Activated CD4-positive, alpha-beta T cell treated with anti-CD3 and anti-CD28 coated beads, Interleukin-2, Interleukin-4, amounts not matched to agents 100 ng/mL and 50 ng/mL, durations not matched to agents 16 hours and 8 hours (primary cell): ENCODE data around the gene CNN2.

Experiments
- DNase-seq: peaks from one replicate; pipeline ENCODE4 v3.0.0-alpha.2; 2020; ENCODE audit warnings: low spot score

Gene CNN2

DNA sequence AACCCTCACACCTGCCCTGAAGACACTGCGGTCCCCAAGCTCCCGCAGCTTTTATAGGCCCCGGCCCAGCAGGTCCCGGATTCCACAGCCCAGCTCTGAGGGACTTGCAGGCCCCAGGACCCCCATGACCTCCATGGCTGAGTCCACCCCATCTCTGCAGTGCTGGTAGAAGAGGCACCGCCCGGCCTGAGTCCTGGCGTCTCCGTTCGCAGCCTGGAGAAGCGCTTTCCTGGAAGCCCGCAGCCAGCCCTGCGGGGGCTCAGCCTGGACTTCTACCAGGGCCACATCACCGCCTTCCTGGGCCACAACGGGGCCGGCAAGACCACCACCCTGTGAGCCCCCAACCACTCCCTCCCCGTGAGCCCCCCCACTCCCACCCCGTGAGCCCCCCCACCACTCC, 22.7 kb downstream of the CNN2 start:
- no peak for DNase-seq

DNA sequence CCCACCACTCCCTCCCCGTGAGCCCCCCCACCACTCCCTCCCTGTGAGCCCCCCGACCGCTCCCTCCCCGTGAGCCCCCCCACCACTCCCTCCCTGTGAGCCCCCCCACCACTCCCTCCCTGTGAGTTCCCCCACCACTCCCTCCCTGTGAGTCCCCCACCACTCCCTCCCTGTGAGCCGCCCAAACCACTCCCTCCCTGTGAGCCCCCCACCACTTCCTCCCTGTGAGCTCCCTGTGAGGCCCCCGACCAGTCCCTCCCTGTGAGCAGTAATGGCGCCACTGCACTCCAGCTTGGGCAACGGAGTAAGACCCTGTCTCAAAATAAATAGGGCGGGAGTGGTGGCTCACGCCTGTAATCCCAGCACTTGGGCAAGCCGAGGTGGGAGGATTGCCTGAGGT, 23.4 kb downstream of the CNN2 start:
- DNase-seq: no peak

- no peak for DNase-seq
Measured at GRCh38 chr19:1050989-1051788, 24.8 kb downstream of the CNN2 start.

GRCh38 chr19:1051791-1052190, 25.4 kb downstream of the CNN2 start:
- DNase-seq: no peak

DNA sequence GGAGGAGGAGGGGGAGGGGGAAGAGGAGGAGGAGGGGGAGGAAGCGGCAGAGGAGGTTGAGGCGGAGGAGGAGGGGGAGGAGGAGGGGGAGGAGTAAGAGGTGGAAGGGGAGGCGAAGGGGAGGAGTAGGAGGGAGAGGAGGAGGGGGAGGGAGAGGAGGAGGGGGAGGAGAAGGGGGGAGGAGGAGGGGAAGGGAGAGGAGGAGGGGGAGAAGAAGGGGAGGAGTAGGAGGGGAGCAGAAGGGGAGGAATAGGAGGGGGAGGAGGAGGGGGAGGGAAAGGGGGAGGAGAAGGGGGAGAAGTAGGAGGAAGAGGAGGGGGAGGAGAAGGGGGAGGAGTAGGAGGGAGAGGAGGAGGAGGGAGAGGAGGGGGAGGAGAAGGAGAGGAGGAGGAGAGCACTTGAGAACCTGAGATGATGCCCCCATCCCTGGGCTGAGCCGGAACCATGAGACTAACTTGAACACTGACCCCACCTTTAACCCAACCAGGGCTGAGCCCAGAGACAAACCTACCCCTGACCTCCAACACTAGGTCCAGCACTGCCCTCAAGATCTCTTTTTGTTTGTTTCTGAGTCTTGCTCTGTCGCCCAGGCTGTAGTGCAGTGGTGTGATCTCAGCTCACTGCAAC, 26.1 kb downstream of the CNN2 start:
- DNase-seq: no peak

DNA sequence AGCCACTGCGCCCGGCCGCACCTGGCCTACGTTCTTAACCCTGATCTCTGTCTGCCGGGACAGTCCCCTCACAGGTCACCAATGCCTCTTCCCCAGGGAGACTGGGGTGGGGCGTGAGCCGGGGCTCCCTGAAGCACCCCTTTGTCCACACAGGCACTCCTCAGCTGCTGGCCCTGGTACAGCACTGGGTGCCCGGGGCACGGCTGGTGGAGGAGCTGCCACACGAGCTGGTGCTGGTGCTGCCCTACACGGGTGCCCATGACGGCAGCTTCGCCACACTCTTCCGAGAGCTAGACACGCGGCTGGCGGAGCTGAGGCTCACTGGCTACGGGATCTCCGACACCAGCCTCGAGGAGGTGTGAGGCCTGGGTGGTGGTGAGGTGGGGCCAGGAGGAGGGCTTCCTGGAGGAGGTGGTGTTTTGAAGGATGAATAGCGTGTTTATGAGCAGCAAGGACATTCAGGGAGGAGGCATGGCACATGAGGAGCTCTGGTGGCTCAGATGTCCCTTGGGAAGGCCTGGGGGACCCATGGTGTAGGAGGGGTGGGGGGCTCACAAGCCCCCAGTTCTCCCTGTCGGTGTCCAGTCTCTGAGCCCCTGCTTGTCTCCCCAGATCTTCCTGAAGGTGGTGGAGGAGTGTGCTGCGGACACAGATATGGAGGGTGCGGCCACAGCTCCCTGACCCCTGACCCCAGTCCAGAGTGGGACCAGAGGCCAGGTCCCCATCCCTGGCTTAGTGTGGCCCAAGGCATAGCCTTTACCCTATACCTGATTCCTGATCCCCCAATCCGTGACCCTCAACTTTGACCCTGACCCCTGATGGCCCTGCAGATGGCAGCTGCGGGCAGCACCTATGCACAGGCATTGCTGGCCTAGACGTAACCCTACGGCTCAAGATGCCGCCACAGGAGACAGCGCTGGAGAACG, 27.0 kb downstream of the CNN2 start:
- no peak for DNase-seq

DNA sequence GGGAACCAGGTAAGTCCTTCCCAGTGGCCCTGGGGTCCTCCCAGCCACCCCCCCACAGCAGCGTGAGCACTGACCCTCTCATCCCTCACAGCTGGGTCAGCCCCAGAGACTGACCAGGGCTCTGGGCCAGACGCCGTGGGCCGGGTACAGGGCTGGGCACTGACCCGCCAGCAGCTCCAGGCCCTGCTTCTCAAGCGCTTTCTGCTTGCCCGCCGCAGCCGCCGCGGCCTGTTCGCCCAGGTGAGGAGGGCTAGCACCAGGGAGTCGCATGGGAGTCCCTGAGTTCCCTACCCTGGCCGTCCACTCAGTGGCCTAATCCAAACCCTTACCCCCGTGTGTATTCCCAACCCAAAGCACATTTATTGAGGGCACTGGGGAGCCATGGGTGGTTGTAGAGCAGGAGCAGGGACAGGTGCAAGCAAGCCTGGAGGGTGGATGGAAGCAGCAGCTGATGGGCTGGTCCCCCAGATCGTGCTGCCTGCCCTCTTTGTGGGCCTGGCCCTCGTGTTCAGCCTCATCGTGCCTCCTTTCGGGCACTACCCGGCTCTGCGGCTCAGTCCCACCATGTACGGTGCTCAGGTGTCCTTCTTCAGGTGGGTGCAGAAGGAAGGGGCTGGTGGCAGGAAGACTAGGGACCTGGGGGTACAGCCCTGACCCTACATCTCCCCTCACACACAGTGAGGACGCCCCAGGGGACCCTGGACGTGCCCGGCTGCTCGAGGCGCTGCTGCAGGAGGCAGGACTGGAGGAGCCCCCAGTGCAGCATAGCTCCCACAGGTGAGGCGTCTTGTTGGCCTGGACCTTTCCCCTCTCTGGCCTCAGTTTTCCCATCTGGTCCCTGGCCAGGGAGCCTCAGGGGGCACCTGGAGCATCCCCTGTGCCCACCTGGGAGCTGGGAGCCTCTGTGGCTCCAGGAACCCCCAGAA, 28.0 kb downstream of the CNN2 start:
- DNase-seq: no peak

- DNase-seq: no peak
Measured at GRCh38 chr19:1055028-1055425, 28.6 kb downstream of the CNN2 start.

DNA sequence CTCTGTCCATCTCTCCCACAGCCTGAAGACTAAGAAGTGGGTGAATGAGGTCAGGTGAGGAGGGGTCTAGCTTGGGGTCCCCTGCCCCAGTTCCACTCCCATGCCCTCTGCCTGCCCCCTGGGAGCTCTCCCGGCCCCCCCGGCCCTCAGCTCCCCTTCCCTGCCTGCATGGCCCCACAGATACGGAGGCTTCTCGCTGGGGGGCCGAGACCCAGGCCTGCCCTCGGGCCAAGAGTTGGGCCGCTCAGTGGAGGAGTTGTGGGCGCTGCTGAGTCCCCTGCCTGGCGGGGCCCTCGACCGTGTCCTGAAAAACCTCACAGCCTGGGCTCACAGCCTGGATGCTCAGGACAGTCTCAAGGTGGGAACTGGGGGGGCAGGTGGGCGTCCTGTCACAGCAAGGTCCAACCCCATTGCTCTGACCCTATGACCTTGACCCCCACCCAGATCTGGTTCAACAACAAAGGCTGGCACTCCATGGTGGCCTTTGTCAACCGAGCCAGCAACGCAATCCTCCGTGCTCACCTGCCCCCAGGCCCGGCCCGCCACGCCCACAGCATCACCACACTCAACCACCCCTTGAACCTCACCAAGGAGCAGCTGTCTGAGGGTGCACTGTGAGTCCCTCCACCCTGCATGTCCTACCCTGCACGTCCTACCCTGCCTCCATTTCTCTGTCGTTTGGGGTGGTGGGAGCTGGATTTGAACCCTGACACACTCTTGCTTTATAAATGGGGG, 29.6 kb downstream of the CNN2 start:
- no peak for DNase-seq

GRCh38 chr19:1057176-1057855, 30.9 kb downstream of the CNN2 start:
- peak; percentile 57 for DNase-seq

DNA sequence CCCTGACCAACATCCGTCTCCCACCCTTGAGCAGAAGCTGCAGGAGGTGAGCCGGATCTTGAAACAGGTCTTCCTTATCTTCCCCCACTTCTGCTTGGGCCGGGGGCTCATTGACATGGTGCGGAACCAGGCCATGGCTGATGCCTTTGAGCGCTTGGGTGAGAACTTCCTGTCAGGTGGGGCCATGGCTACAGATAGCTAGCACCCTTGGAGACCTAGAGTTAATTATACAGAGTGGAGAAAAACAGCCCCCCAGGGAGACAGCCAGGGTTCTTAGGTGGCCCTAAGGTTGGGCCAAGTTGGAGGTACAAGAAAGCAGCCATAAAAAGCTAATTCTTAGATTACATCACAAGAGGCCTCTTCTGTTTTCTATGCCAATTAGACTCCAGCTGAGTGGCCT, 31.7 kb downstream of the CNN2 start:
- DNase-seq: no peak

DNA sequence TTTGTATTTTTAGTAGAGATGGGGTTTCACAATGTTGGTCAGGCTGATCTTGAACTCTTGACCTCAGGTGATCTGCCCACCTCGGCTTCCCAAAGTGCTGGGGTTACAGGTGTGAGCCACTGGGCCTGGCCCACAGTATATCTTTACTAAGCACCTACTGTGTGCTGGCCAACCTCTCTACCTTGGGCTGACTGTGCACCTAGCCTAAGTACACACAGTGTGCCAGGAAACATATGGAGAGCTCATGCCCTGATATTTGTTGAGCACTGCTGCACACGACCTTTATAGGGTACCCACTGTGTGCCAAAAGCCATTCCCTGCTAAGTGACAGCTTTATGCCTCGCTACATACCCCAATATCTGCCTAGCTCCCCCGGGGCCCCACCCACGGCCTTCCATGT, 34.3 kb downstream of the CNN2 start:
- no peak for DNase-seq

DNA sequence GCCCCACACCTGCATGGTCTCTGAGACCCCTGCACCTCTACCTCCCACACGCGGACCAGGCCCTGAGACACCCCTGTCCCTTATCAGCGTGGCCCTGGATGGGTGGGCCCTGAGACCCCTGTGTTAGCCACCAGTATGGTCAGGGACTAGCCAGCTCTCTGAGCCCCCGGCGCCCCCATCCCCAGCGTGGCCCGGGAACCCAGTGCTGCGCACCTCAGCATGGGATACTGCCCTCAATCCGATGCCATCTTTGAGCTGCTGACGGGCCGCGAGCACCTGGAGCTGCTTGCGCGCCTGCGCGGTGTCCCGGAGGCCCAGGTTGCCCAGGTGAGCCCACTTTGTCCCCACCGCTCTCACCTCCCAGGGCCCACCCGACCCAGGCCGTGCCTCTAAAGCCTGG, 35.6 kb downstream of the CNN2 start:
- no peak for DNase-seq

DNA sequence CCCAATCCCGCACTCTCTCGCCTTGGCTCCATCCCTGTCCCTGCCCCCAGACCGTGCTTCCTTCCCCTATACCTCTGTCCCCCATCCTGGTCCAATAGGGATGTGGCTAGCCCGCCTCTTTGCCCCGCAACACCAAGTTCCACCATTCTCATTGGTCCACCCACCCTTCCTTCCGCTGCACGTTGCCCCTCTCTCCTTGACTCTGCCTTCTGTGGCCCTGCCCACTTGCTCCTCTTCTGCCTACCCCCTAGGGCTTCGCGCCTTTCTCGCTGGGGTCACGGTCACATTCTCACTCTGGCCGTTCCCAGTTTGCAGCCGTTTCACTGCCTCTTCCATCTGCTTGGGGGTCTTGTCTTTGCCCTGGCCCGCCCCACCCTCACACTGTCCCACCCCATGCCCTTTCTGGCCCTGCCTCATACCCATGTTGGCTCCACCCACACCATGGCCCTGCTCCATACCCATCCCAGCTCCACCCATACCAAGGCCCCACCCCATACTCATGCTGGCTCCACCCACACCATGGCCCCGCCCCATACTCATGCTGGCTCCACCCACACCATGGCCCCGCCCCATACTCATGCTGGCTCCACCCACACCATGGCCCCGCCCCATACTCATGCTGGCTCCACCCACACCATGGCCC, 36.1 kb downstream of the CNN2 start:
- DNase-seq: no peak

GRCh38 chr19:1063030-1063908, 36.9 kb downstream of the CNN2 start:
- peak; percentile 55 for DNase-seq

GRCh38 chr19:1063909-1064660, 37.7 kb downstream of the CNN2 start:
- DNase-seq: no peak

GRCh38 chr19:1064661-1065605, 38.5 kb downstream of the CNN2 start:
- peak; percentile 75 for DNase-seq
